GM23338 (cell line): ENCODE results near the gene USP46. TPM values are rescaled to one million over a fixed set of nuclear protein-coding genes. Genes with fewer than 3 reads are reported as not detected.

Experiments
- ATAC-seq: fragments of 200-7000 bp; cut with Tn5 transposase; 3 replicates; pipeline ENCODE4 v1.9.1; 2020
- DNase-seq: peaks from one replicate; pipeline ENCODE4 v3.0.0-alpha.2; 2015; ENCODE audit warnings: low spot score
- H2AFZ ChIP-seq: fragments of 200-600 bp; sonication (generic); 2 replicates; pipeline ENCODE4 v1.8.0; 2016; ENCODE audit warnings: antibody characterized with exemption, mild to moderate bottlenecking, moderate library complexity
- H3F3A ChIP-seq: fragments of 200-600 bp; sonication (generic); replicated peaks from 2 replicates; pipeline ENCODE4 v1.8.0; 2017; ENCODE audit warnings: antibody characterized with exemption, mixed run types, low read depth
- H3K27ac ChIP-seq: fragments of 200-600 bp; sonication (generic); 2 replicates; pipeline ENCODE4 v1.6.1; 2016; ENCODE audit warnings: low read depth
- H3K27me3 ChIP-seq: fragments of 200-600 bp; sonication (generic); 2 replicates; pipeline ENCODE4 v1.8.0; 2016; ENCODE audit warnings: mild to moderate bottlenecking, mixed run types, moderate library complexity; ENCODE audit not compliant: insufficient read depth
- H3K36me3 ChIP-seq: fragments of 200-600 bp; sonication (generic); 2 replicates; pipeline ENCODE4 v1.8.0; 2016; ENCODE audit warnings: mild to moderate bottlenecking; ENCODE audit not compliant: insufficient read depth
- H3K4me1 ChIP-seq: fragments of 200-600 bp; sonication (generic); 2 replicates; pipeline ENCODE4 v1.8.0; 2016; ENCODE audit warnings: mild to moderate bottlenecking, moderate library complexity; ENCODE audit not compliant: insufficient read depth
- H3K4me2 ChIP-seq: fragments of 200-600 bp; sonication (generic); 2 replicates; pipeline ENCODE4 v1.7.1; 2017; ENCODE audit warnings: mixed run types
- H3K4me3 ChIP-seq: fragments of 200-600 bp; sonication (generic); 2 replicates; pipeline ENCODE4 v1.6.1; 2016; ENCODE audit warnings: mixed run types
- H3K79me2 ChIP-seq: fragments of 200-600 bp; sonication (generic); replicated peaks from 2 replicates; pipeline ENCODE4 v1.8.0; 2017; ENCODE audit warnings: mild to moderate bottlenecking; ENCODE audit not compliant: insufficient read depth
- H3K9me2 ChIP-seq: fragments of 200-600 bp; sonication (generic); 2 replicates; pipeline ENCODE4 v1.8.0; 2017; ENCODE audit not compliant: insufficient read depth
- H4K20me1 ChIP-seq: fragments of 200-600 bp; sonication (generic); replicated peaks from 2 replicates; pipeline ENCODE4 v1.8.0; 2017; ENCODE audit warnings: mild to moderate bottlenecking; ENCODE audit not compliant: insufficient read depth
- H3K27ac Mint-ChIP-seq: 2 replicates; pipeline ENCODE4 v1.8.0; 2020; ENCODE audit warnings: inconsistent platforms, mild to moderate bottlenecking, moderate library complexity, mixed read lengths
- H3K27me3 Mint-ChIP-seq: 3 replicates; pipeline ENCODE4 v1.8.0; 2022; ENCODE audit warnings: low read depth, mild to moderate bottlenecking, moderate library complexity, mixed read lengths, inconsistent platforms; ENCODE audit not compliant: insufficient read depth, poor library complexity
- H3K36me3 Mint-ChIP-seq: 3 replicates; pipeline ENCODE4 v1.8.0; 2021; ENCODE audit warnings: low read depth, mild to moderate bottlenecking, inconsistent platforms, moderate library complexity, mixed read lengths
- H3K4me1 Mint-ChIP-seq: 3 replicates; pipeline ENCODE4 v1.8.0; 2020; ENCODE audit warnings: mild to moderate bottlenecking, inconsistent platforms, mixed read lengths
- H3K4me3 Mint-ChIP-seq: 3 replicates; pipeline ENCODE4 v1.8.0; 2021; ENCODE audit warnings: moderate library complexity, mild to moderate bottlenecking, inconsistent platforms, mixed read lengths
- H3K9me3 Mint-ChIP-seq: 3 replicates; pipeline ENCODE4 v1.8.0; 2020; ENCODE audit warnings: moderate library complexity, mild to moderate bottlenecking, inconsistent platforms, mixed read lengths
- CREB1 ChIP-seq: fragments of 250-450 bp; sonication (Bioruptor Pico); IDR thresholded peaks from 2 replicates; pipeline ENCODE4 v1.5.0; 2020; ENCODE audit warnings: low read depth, mild to moderate bottlenecking, moderate library complexity
- EZH2 ChIP-seq: fragments of 200-600 bp; sonication (generic); IDR thresholded peaks from one replicate; pipeline ENCODE4 v1.8.0; 2017; ENCODE audit warnings: antibody characterized with exemption, mild to moderate bottlenecking, low read depth; ENCODE audit not compliant: unreplicated experiment
- NANOG ChIP-seq: IDR thresholded peaks from 2 replicates; pipeline ENCODE4 v1.6.1; 2016; ENCODE audit warnings: antibody characterized with exemption, borderline replicate concordance
- REST ChIP-seq: IDR thresholded peaks from one replicate; pipeline ENCODE4 v1.6.1; 2018; ENCODE audit warnings: antibody characterized with exemption; ENCODE audit not compliant: unreplicated experiment
- ZNF331 ChIP-seq: fragments of 250-450 bp; sonication (Bioruptor Pico); IDR thresholded peaks from 2 replicates; pipeline ENCODE4 v1.5.0; 2020; ENCODE audit warnings: low read depth, mild to moderate bottlenecking, moderate library complexity
- ZNF462 ChIP-seq: fragments of 250-450 bp; sonication (Bioruptor Pico); IDR thresholded peaks from 2 replicates; pipeline ENCODE4 v1.5.0; 2020; ENCODE audit warnings: mild to moderate bottlenecking, moderate library complexity
- polyA plus RNA-seq: library from polyadenylated mRNA; unstranded; fragments of >200 nt; fragmentation: Nextera tagmentation; extraction: Ambion mirVana; gene quantifications from 2 replicates; pipeline ENCODE4 v1.2.1, GENCODE V29; 2016
- total RNA-seq: library from RNA; depleted of rRNA; stranded (reverse); fragments of >200 nt; shearing (Covaris generic); gene quantifications from 2 replicates; pipeline ENCODE4 v1.2.3, GENCODE V29; 2014
- TF ChIP-seq, protein P1 (sequence below), 2 experiments: fragments of 200-600 bp in 1 of 2; sonication (generic) in 1 of 2; conservative IDR thresholded peaks; 2 replicates each; pipeline versions ENCODE4 v1.5.1 to v1.6.1; 2016 to 2017; ENCODE audit warnings: antibody characterized with exemption in 2 of 2, low read depth in 2 of 2, mild to moderate bottlenecking in 2 of 2, moderate library complexity in 1 of 2

Gene USP46
- total and polyA plus RNA-seq, 2 experiments from 2014 or later = 40.5 to 59.4 TPM

DNA sequence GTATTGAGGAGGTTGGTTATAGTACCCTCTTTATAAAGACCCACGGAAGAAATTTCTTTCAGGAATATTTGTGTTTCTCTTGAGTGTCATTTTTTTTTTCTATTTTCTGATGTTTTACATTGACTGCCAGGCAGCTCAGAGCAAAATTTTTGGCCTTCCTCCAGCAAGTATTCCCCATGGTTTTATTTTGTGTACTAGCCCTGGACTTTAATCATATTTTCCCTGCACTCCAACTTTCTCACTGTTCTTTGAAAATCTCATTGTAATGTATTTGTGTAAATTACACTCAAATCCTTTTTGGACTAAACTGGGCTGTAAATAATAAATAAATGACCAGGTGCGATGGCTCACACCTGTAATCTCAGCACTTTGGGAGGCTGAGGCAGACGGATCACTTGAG lies 45.6 kb upstream of the USP46 start (continued):
- no peak for TF ChIP-seq REST
- TF ChIP-seq NANOG = no peak
- TF ChIP-seq, protein P1, sequence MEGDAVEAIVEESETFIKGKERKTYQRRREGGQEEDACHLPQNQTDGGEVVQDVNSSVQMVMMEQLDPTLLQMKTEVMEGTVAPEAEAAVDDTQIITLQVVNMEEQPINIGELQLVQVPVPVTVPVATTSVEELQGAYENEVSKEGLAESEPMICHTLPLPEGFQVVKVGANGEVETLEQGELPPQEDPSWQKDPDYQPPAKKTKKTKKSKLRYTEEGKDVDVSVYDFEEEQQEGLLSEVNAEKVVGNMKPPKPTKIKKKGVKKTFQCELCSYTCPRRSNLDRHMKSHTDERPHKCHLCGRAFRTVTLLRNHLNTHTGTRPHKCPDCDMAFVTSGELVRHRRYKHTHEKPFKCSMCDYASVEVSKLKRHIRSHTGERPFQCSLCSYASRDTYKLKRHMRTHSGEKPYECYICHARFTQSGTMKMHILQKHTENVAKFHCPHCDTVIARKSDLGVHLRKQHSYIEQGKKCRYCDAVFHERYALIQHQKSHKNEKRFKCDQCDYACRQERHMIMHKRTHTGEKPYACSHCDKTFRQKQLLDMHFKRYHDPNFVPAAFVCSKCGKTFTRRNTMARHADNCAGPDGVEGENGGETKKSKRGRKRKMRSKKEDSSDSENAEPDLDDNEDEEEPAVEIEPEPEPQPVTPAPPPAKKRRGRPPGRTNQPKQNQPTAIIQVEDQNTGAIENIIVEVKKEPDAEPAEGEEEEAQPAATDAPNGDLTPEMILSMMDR (conservative IDR thresholded peaks at IDR 0.05; ENCODE audit: low read depth in 2 of 2) = no peak
- TF ChIP-seq CREB1 = no peak

DNA sequence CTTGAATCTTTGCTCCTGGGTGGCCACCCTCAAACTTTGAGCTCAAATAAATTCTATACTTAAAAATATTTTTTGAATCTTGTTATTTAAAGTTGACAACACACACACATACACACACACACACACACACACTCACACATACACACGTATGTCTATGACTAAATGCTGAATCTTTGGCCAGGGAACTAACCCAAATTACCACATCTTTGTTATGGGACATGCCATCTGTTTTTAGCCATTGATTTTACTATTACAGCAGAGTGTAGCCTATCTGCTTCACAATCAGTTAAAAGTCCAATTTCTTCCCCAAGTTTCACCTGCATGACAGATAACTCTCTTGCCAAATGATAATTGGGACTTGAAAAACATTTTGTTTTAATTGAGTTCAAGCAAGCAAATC lies 45.0 kb upstream of the USP46 start:
- Histone ChIP-seq H3K4me2 (no peak overlapping the region), H3K4me1 (peaks cover 19% of the 10 kb centered on the region; the same call in 1 of the 2 replicates), H3K79me2 (no peaks in the 10 kb centered on the region), H3K36me3 (no peaks in the 10 kb centered on the region), H3F3A (no peaks in the 10 kb centered on the region), H4K20me1 (no peaks in the 10 kb centered on the region), H3K9me2 (peaks cover 1% of the 10 kb centered on the region), H2AFZ (no peak overlapping the region), H3K27me3 (no peaks in the 10 kb centered on the region), H3K4me3 (no peak overlapping the region), H3K27ac (no peak overlapping the region)
- ATAC-seq (no peak), DNase-seq (no peak)
- no peak overlapping the region for H3K27ac Mint-ChIP-seq
- H3K27me3 Mint-ChIP-seq = no peaks in the 10 kb centered on the region
- peaks cover 8% of the 10 kb centered on the region; the same call in 2 of the 3 replicates for H3K4me1 Mint-ChIP-seq
- no peak overlapping the region for H3K4me3 Mint-ChIP-seq
- no peak for TF ChIP-seq NANOG
- TF ChIP-seq EZH2 = no peak
- TF ChIP-seq CREB1 = no peak
- no peak for TF ChIP-seq ZNF462 (CRISPR knock-in tag)
- TF ChIP-seq ZNF331 (CRISPR knock-in tag) = no peak
- TF ChIP-seq, protein P1 (conservative IDR thresholded peaks at IDR 0.05; ENCODE audit: low read depth in 2 of 2) = no peak
- H3K9me3 Mint-ChIP-seq = no peaks in the 10 kb centered on the region
- H3K36me3 Mint-ChIP-seq = no peaks in the 10 kb centered on the region
